Vagina (tissue), 2 donors: ENCODE measurements around the gene MCCC1.

Experiments used
- CTCF ChIP-seq, 3 experiments: fragments of 450-650 bp in 2 of 3; fragments of 200-600 bp in 1 of 3; sonication (generic) in 1 of 3; IDR thresholded peaks; one replicate each; pipeline ENCODE4 v1.5.1; 2017 to 2019; ENCODE audit warnings: antibody characterized with exemption in 3 of 3, mild to moderate bottlenecking in 2 of 3, moderate library complexity in 2 of 3
- POLR2A ChIP-seq, 2 donors: fragments of 450-650 bp; IDR thresholded peaks; one replicate each; pipeline ENCODE4 v1.6.1; 2017; ENCODE audit warnings: antibody characterized with exemption in 2 of 2, mild to moderate bottlenecking in 2 of 2, moderate library complexity in 2 of 2
- POLR2AphosphoS5 ChIP-seq, 2 donors: sonication (generic); formaldehyde crosslinking; IDR thresholded peaks; one replicate each; pipeline ENCODE4 v1.9.0; 2017; ENCODE audit warnings: antibody characterized with exemption in 2 of 2, mild to moderate bottlenecking in 2 of 2, low read depth in 1 of 2; ENCODE audit not compliant: insufficient read depth in 1 of 2

- TF ChIP-seq POLR2AphosphoS5 (IDR thresholded peaks at IDR 0.05; ENCODE audit: insufficient read depth in 1 of 2, low read depth in 1 of 2) (no peak), CTCF (IDR thresholded peaks at IDR 0.05) (no peak), POLR2A (IDR thresholded peaks at IDR 0.05) (no peak)
Measured at GRCh38 chr3:183117056-183117455, 17.8 kb upstream of the MCCC1 start.
